Measurements from ENCODE around the gene MRPS33.

DNA sequence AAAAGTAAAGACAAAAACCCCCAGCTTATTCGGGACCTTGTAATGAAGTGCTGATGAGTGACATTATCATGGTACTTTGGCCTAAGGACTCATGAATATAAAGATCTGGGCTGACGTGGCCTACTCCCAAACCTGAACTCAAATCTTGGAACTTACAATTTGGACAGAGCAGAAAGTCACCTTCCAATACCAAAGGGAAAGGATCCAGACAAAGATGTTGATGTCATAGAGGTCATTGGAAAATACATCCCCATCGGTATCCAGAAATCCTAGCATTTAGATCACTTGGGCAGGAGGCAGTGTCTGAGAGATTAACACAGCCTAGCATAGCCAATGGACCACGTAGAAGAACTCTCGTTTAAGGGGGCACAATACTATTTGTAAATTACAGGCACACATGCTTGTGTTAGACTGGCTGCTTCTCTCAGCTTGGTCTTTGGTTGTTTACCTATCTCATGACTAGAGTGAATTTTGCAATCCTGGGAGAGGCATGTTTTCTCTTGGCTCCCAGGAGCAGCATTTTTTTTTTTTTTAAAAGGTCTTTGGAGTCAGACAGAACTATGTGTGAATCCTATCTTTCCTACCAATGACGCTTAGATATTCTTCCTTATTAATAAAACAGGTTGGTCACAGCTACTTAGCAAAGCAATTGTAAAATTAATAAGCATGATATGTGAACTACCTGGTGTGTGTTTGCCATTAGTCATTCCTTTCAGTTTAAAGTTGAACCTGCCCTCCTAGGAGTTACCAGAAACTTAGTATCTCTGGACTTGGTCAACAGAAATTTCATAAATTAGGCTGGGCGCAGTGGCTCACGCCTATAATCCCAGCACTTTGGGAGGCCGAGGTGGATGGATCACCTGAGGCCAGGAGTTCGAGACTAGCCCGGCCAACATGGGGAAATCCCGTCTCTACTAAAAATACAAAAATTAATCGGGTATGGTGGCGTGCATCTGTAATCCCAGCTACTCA, 27.8 kb upstream of the MRPS33 start:
- no peak for TF ChIP-seq CTCF (IDR thresholded peaks at IDR 0.05)
- TF ChIP-seq POLR2A (IDR thresholded peaks at IDR 0.05), result no peak
